SK-N-SH treated with all-trans-retinoic acid at 6 μM for 48 hours (cell line): Measurements from ENCODE around the gene TMEM54.

Experiments
- ATAC-seq: fragments of 200-7000 bp; cut with Tn5 transposase; 3 replicates; pipeline ENCODE4 v1.9.1; 2020; ENCODE audit warnings: mild to moderate bottlenecking, moderate library complexity
- BACH2 ChIP-seq: fragments of 250-450 bp; sonication (Bioruptor Pico); IDR thresholded peaks from 2 replicates; pipeline ENCODE4 v1.9.0; 2021; ENCODE audit warnings: mild to moderate bottlenecking, borderline replicate concordance
- CREB5 ChIP-seq: fragments of 250-450 bp; sonication (Bioruptor Pico); IDR thresholded peaks from 2 replicates; pipeline ENCODE4 v1.5.1; 2020; ENCODE audit warnings: low read depth, mild to moderate bottlenecking, moderate library complexity
- CSDC2 ChIP-seq: fragments of 250-450 bp; sonication (Bioruptor Pico); IDR thresholded peaks from 2 replicates; pipeline ENCODE4 v1.5.0; 2020; ENCODE audit warnings: mild to moderate bottlenecking, moderate library complexity
- GLIS3 ChIP-seq: fragments of 250-450 bp; sonication (Bioruptor Pico); IDR thresholded peaks from 2 replicates; pipeline ENCODE4 v1.5.0; 2020; ENCODE audit warnings: mild to moderate bottlenecking, moderate library complexity
- ISL1 ChIP-seq: fragments of 250-450 bp; sonication (Bioruptor Pico); IDR thresholded peaks from 2 replicates; pipeline ENCODE4 v2.1.2; 2022; ENCODE audit warnings: mild to moderate bottlenecking, moderate library complexity
- OSR1 ChIP-seq: fragments of 250-450 bp; sonication (Bioruptor Pico); IDR thresholded peaks from 2 replicates; pipeline ENCODE4 v1.8.0; 2022; ENCODE audit warnings: moderate library complexity, mild to moderate bottlenecking, inconsistent platforms
- PATZ1 ChIP-seq: fragments of 250-450 bp; sonication (Bioruptor Pico); IDR thresholded peaks from 2 replicates; pipeline ENCODE4 v1.8.0; 2020; ENCODE audit warnings: mild to moderate bottlenecking, moderate library complexity, borderline replicate concordance
- POU6F1 ChIP-seq: fragments of 250-450 bp; sonication (Bioruptor Pico); IDR thresholded peaks from 2 replicates; pipeline ENCODE4 v1.8.0; 2021; ENCODE audit warnings: low read depth, mild to moderate bottlenecking, moderate library complexity, borderline replicate concordance
- PPARA ChIP-seq: fragments of 250-450 bp; sonication (Bioruptor Pico); IDR thresholded peaks from 2 replicates; pipeline ENCODE4 v1.5.0; 2020; ENCODE audit warnings: mild to moderate bottlenecking, borderline replicate concordance
- RARB ChIP-seq: fragments of 250-450 bp; sonication (Bioruptor Pico); IDR thresholded peaks from 2 replicates; pipeline ENCODE4 v1.8.0; 2021; ENCODE audit warnings: mild to moderate bottlenecking, moderate library complexity
- SNAI2 ChIP-seq: fragments of 250-450 bp; sonication (Bioruptor Pico); IDR thresholded peaks from 2 replicates; pipeline ENCODE4 v1.5.0; 2020; ENCODE audit warnings: mild to moderate bottlenecking, moderate library complexity
- TSHZ2 ChIP-seq: fragments of 250-450 bp; sonication (Bioruptor Pico); IDR thresholded peaks from 2 replicates; pipeline ENCODE4 v1.5.0; 2020; ENCODE audit warnings: mild to moderate bottlenecking, moderate library complexity
- ZFP3 ChIP-seq: fragments of 250-450 bp; sonication (Bioruptor Pico); IDR thresholded peaks from 2 replicates; pipeline ENCODE4 v1.5.0; 2020; ENCODE audit warnings: mild to moderate bottlenecking, moderate library complexity
- ZFP30 ChIP-seq: fragments of 450-650 bp; formaldehyde crosslinking; IDR thresholded peaks from 2 replicates; pipeline ENCODE4 v1.5.0; 2022; ENCODE audit warnings: mild to moderate bottlenecking, moderate library complexity
- ZNF565 ChIP-seq: fragments of 450-650 bp; formaldehyde crosslinking; conservative IDR thresholded peaks from 2 replicates; pipeline ENCODE4 v1.5.0; 2020; ENCODE audit warnings: low read depth, mild to moderate bottlenecking, moderate library complexity
- ZNF8 ChIP-seq: fragments of 450-650 bp; formaldehyde crosslinking; IDR thresholded peaks from 2 replicates; pipeline ENCODE4 v1.5.0; 2020; ENCODE audit warnings: mild to moderate bottlenecking, moderate library complexity

Gene TMEM54

GRCh38 chr1:32887623-32888022 lies 13.6 kb downstream of the TMEM54 start:
- no peak for TF ChIP-seq PATZ1
- TF ChIP-seq RARB = no peak
- no peak for TF ChIP-seq GLIS3
- no peak for TF ChIP-seq SNAI2 (CRISPR knock-in tag)
- no peak for TF ChIP-seq ZFP3 (CRISPR knock-in tag)
- no peak for TF ChIP-seq OSR1 (CRISPR knock-in tag)
- no peak for TF ChIP-seq CREB5 (CRISPR knock-in tag)
- no peak for TF ChIP-seq POU6F1
- no peak for TF ChIP-seq PPARA (CRISPR knock-in tag)
- no peak for TF ChIP-seq CSDC2
- no peak for TF ChIP-seq TSHZ2 (CRISPR knock-in tag)

GRCh38 chr1:32886828-32887414 lies 14.3 kb downstream of the TMEM54 start:
- TF ChIP-seq ZFP30 (CRISPR knock-in tag) = no peak
- no peak for TF ChIP-seq ISL1 (CRISPR knock-in tag)
- TF ChIP-seq PPARA (CRISPR knock-in tag) = no peak
- TF ChIP-seq ZFP3 (CRISPR knock-in tag) = no peak
- no peak for TF ChIP-seq ZNF565
- TF ChIP-seq OSR1 (CRISPR knock-in tag) = no peak
- TF ChIP-seq BACH2 (CRISPR knock-in tag) = no peak
- no peak for TF ChIP-seq RARB
- ATAC-seq = no peak; the same call in 2 of the 3 replicates

More at GRCh38 chr1:32887623-32888022, 13.6 kb downstream of the TMEM54 start:
- no peak for ATAC-seq

GRCh38 chr1:32886004-32886827 lies 15.0 kb downstream of the TMEM54 start, which contains the start of gene HPCA:
Gene HPCA, plus strand, starts transcription at chr1:32886491. Its CDS starts 2,408 bp downstream, at chr1:32888899.
- peak; percentile 95 for ATAC-seq
- TF ChIP-seq ZFP3 (CRISPR knock-in tag) (peak; percentile 79), ZNF565 (peak; percentile 60; the same call in 1 of the 2 replicates), TSHZ2 (CRISPR knock-in tag) (peak; percentile 75; the same call in 1 of the 2 replicates), CSDC2 (peak; percentile 98), PATZ1 (peak; percentile 89; the same call in 1 of the 2 replicates), OSR1 (CRISPR knock-in tag) (no peak), SNAI2 (CRISPR knock-in tag) (peak; percentile 95), ZNF8 (CRISPR knock-in tag) (peak; percentile 25; the same call in 1 of the 2 replicates), GLIS3 (peak; percentile 17; the same call in 1 of the 2 replicates), CREB5 (CRISPR knock-in tag) (no peak), ZFP30 (CRISPR knock-in tag) (0 out of 2 replicates have a peak, but pooled peaks have one; percentile 37)
- TF ChIP-seq, all 23 proteins: peak for 9
